Left lung (tissue), 10 donors: ENCODE data around the gene CPNE4. TPM values are rescaled to one million over a fixed set of nuclear protein-coding genes. Genes with fewer than 3 reads are reported as not detected.
A peak's percentile ranks its signal among the peaks of the same experiment; 100 is the strongest.

ENCODE experiments used
- ATAC-seq: fragments of 200-7000 bp; cut with Tn5 transposase; one replicate; pipeline ENCODE4 v1.9.1; 2020; ENCODE audit warnings: moderate library complexity
- DNase-seq, 4 donors: peaks; one replicate each; pipeline ENCODE4 v3.0.0-alpha.2; 2013 to 2020
- H3K27ac ChIP-seq, 2 donors: fragments of 200-600 bp; sonication (generic) in 1 of 2; one replicate each; pipeline versions ENCODE4 v1.5.0 to v1.8.0; 2020 to 2021
- H3K27me3 ChIP-seq, 2 donors: fragments of 200-600 bp; sonication (generic) in 1 of 2; one replicate each; pipeline versions ENCODE4 v1.5.0 to v1.8.0; 2020 to 2021
- H3K36me3 ChIP-seq, 2 donors: fragments of 200-600 bp; sonication (generic) in 1 of 2; one replicate each; pipeline versions ENCODE4 v1.5.0 to v1.8.0; 2020 to 2021
- H3K4me1 ChIP-seq, 2 donors: fragments of 200-600 bp; one replicate each; pipeline ENCODE4 v1.8.0; 2021
- H3K4me3 ChIP-seq, 2 donors: fragments of 200-600 bp; sonication (generic) in 1 of 2; one replicate each; pipeline versions ENCODE4 v1.5.0 to v1.8.0; 2020 to 2021; ENCODE audit warnings: mild to moderate bottlenecking in 1 of 2
- H3K9me3 ChIP-seq, 2 donors: fragments of 200-600 bp; sonication (generic) in 1 of 2; one replicate each; pipeline versions ENCODE4 v1.5.0 to v1.8.0; 2020 to 2021
- CTCF ChIP-seq, 2 donors: fragments of 200-600 bp; sonication (generic) in 1 of 2; IDR thresholded peaks; one replicate each; pipeline versions ENCODE4 v1.5.0 to v1.8.0; 2021; ENCODE audit warnings: antibody characterized with exemption in 2 of 2
- intact Hi-C, 2 donors: fragments of 100-400 bp; cut with DNase I; formaldehyde crosslinking; loops; one replicate each; pipeline versions ENCODE4 v1.11.2 to v1.14.2; 2022
- polyA plus RNA-seq, 6 donors: library from polyadenylated mRNA; unstranded; fragments of 120-200 nt; gene quantifications; one replicate each; pipeline ENCODE4 v1.2.1, GENCODE V29; 2013; ENCODE audit not compliant: insufficient read length in 6 of 6
- total RNA-seq, 2 donors: library from RNA; stranded (reverse); fragmentation: NEBNext Ultra II Directional; extraction: Animal tissue kit (Norgen Biotek cat#: 25700); gene quantifications; one replicate each; pipeline ENCODE4 v1.2.1, GENCODE V29; 2021
- donor health status: DM: no; HTN: yes; CAD: no.
- donor health status: DM: no; HTN: no; CAD: no.

CPNE4 gene
- total and polyA plus RNA-seq, 8 donors, result 0.24 to 2.1 (median 0.85) TPM

- Histone ChIP-seq H3K9me3 (no peaks in the 10 kb centered on the region), H3K4me3 (no peak overlapping the region), H3K27me3 (no peaks in the 10 kb centered on the region), H3K4me1 (no peaks in the 10 kb centered on the region), H3K36me3 (no peaks in the 10 kb centered on the region), H3K27ac (no peak overlapping the region)
- no peak for ATAC-seq
- TF ChIP-seq CTCF (IDR thresholded peaks at IDR 0.05), result no peak
- no peak for DNase-seq
- intact Hi-C loops, result no loop called here
Measured at GRCh38 chr3:131912255-131912654, 122.6 kb downstream of the CPNE4 start.

GRCh38 chr3:131907796-131908195, 127.0 kb downstream of the CPNE4 start:
- Histone ChIP-seq H3K36me3 (no peaks in the 10 kb centered on the region), H3K4me1 (no peaks in the 10 kb centered on the region)
- DNase-seq, result peak in 2 of 4 donors; percentile 1 to 10

GRCh38 chr3:131903988-131904415, 130.8 kb downstream of the CPNE4 start:
- no peaks in the 10 kb centered on the region for H3K9me3 ChIP-seq
- H3K27me3 ChIP-seq, result no peaks in the 10 kb centered on the region
- ATAC-seq, result peak; percentile 85
- H3K4me1 ChIP-seq, result no peaks in the 10 kb centered on the region
- H3K4me3 ChIP-seq, result no peak overlapping the region
- no peaks in the 10 kb centered on the region for H3K36me3 ChIP-seq
- TF ChIP-seq CTCF (IDR thresholded peaks at IDR 0.05), result no peak
- H3K27ac ChIP-seq, result no peak overlapping the region
- peak in 1 of 4 donors; percentile 34 for DNase-seq
- intact Hi-C loops, result no loop called here

More at GRCh38 chr3:131907796-131908195, 127.0 kb downstream of the CPNE4 start:
- H3K9me3 ChIP-seq, result no peaks in the 10 kb centered on the region
- H3K27ac ChIP-seq, result no peak overlapping the region
- intact Hi-C loops, result no loop called here
- no peak for TF ChIP-seq CTCF (IDR thresholded peaks at IDR 0.05)
- ATAC-seq, result no peak
- H3K4me3 ChIP-seq, result no peak overlapping the region
- H3K27me3 ChIP-seq, result no peaks in the 10 kb centered on the region

- Histone ChIP-seq H3K9me3 (no peaks in the 10 kb centered on the region), H3K4me3 (no peak overlapping the region), H3K27ac (no peak overlapping the region), H3K36me3 (no peaks in the 10 kb centered on the region), H3K27me3 (no peaks in the 10 kb centered on the region), H3K4me1 (no peaks in the 10 kb centered on the region)
- no peak for TF ChIP-seq CTCF (IDR thresholded peaks at IDR 0.05)
- intact Hi-C loops, result no loop called here
- DNase-seq, result no peak
- ATAC-seq, result no peak
Measured at GRCh38 chr3:131901686-131902085, 133.1 kb downstream of the CPNE4 start.

- TF ChIP-seq CTCF (IDR thresholded peaks at IDR 0.05), result no peak
- Histone ChIP-seq H3K36me3 (no peaks in the 10 kb centered on the region), H3K27me3 (no peaks in the 10 kb centered on the region), H3K4me1 (no peaks in the 10 kb centered on the region), H3K4me3 (no peak overlapping the region), H3K9me3 (no peaks in the 10 kb centered on the region), H3K27ac (no peak overlapping the region)
- ATAC-seq (no peak), DNase-seq (no peak)
- intact Hi-C loops, result no loop called here
Measured at GRCh38 chr3:131900891-131901290, 133.9 kb downstream of the CPNE4 start.
